ENCODE data around the gene ITPR3.

- TF ChIP-seq POLR2A (IDR thresholded peaks at IDR 0.05) = no peak
- TF ChIP-seq CTCF (IDR thresholded peaks at IDR 0.05) = no peak
Observed at GRCh38 chr6:33738879-33739278, 117.8 kb downstream of the ITPR3 start.
